HTERT RPE-1 (cell line): ENCODE measurements around the gene FSD1L.
"Not testable (repeated sequence)": the region's sequence is repeated elsewhere in the genome, so short reads cannot be mapped to it uniquely, and the experiment has no call there.

Source experiments
- in situ Hi-C: fragments of 300-500 bp; cut with MboI; formaldehyde crosslinking; loops from 4 replicates; pipeline ENCODE4 v1.14.3; 2020; ENCODE audit warnings: low sequenced_read_pairs

The FSD1L gene

DNA sequence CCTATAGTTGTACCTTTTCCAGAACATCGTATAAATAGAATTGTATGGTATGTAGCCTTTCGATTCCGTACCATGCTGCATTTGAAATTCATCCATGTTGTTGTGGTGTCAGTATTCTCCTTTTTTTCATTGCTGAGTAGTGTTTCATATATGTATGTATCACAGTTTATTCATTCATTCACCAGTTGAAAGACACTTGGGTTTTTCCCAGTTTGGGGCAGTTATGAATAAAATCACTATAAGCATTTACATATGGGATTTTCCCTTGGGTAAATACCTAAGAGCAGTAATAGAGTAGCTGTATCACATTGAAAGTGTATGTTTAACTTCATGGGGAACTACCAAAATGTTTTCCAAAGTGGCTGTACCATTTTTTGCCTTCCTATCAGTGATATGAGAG is 94.0 kb downstream of the FSD1L start:
- in situ Hi-C loops: no loop called here

DNA sequence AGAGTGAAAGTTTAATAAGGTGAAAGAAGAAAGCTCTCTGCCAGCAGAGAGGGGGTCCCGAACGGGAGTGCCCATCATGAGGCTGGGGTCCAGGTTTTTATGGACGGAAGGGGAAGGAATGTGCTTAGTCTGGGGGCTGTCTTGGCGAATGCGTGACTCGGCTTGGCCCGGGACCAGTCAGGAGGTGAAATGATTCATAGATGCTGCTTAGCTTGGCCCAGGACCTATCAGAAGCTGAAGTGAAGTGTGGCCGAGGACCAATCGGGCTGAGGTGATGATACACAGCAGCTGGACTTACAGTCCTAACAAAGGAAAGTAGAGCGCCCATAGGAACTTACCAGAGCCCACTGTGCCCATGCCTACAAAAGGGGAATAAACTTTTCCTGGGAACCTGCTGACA is 106.2 kb downstream of the FSD1L start:
- in situ Hi-C loops: no loop called here

DNA sequence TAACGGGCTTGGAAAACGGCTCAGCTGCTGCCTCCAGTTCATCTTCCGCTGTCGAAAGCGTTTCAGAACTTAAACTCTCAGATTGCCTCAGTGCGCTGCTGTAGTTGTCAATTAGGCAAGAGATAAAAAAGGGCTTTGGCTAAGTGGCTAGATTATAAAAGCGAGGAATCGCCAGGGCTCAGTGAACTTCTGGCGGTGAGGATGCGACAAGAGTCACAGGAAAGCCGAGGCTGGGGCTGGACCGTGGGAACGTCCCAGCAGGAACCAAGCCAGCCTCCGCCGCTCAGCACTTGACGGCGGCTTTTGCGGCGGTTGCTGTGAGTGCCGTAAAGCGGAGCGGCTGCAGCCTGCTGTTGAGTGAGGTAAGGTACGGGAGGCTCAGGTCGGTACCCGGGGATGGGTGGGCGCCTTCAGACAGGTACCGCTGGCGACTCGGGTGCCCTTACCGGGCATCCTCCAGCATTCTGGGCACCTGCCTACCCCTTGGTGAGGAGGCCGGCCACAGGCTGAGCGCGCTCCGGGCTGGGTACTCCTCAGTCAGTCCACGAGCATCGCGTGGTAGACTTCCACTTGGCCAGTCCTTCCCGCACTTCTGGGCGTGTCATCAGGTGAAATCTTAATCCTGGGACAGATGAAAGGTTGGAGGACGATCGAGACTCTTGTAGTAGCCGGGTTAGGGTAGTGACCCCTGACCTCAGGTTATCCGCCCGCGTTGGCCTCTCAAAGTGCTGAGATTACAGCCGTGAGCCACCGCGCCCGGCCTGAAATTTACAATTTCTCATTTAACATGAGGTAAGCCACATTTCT is 110.2 kb downstream of the FSD1L start, which contains the start of gene FKTN:
Gene FKTN (plus strand): TSS at position 328 of the 807 bp plus-strand sequence. CDS start 16,902 bp downstream, outside the sequence.
- in situ Hi-C loops: no loop called here

DNA sequence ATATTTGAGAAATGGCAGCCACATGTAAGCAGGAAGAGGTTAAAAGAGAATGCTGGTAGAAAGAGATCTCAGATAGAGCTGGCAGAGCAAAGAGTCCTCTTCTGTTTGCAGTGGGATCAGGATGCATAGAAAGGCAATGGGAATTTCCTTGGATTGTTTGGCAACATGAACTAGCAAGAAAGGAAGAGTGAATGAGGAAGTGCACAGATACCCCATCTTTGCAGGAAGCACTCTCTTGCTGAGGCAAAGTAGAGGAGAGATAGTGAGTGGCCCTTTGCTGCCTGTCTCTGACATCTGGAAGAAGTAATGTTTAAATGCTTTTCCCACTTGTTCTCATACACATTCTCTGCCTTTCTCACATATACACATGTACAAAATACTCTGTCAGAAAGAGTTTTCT is 124.6 kb downstream of the FSD1L start:
- in situ Hi-C loops: no loop called here

GRCh38 chr9:105579952-105580351 is 132.1 kb downstream of the FSD1L start:
- in situ Hi-C loops: not testable (repeated sequence)

DNA sequence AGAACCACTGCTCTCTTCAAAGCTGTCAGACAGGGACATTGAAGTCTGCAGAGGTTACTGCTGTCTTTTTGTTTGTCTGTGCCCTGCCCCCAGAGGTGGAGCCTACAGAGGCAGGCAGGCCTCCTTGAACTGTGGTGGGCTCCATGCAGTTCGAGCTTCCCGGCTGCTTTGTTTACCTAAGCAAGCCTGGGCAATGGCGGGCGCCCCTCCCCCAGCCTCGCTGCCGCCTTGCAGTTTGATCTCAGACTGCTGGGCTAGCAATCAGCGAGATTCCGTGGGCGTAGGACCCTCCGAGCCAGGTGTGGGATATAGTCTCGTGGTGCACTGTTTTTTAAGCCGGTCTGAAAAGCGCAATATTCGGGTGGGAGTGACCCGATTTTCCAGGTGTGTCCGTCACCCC is 133.7 kb downstream of the FSD1L start:
- in situ Hi-C loops: not testable (repeated sequence)

DNA sequence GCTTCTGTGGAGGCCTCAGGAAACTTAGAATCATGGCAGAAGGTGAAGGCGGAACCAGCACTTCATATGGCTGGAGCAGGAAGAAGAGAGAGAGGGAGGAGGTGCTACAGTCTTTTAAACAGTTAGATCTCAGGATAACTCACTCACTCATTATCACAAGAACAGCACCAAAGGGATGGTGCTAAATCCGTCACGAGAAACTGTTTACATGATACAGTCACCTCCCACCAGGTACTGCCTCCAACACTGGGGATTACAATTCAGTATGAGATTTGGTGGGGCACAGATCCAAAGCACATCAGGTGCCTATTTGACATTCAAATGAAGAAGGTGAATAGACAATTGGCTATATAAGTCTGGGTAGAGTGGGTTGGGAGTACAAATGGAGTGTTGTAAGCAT is 145.3 kb downstream of the FSD1L start:
- in situ Hi-C loops: no loop called here
